Adrenal gland (tissue), 12 donors: ENCODE measurements around the gene CDCA7L. TPM values are rescaled to one million over a fixed set of nuclear protein-coding genes. Genes with fewer than 3 reads are reported as not detected.
"Not testable (repeated sequence)": the region's sequence is repeated elsewhere in the genome, so short reads cannot be mapped to it uniquely, and the experiment has no call there.

Experiments
- DNase-seq, 7 donors: peaks; one replicate each; pipeline ENCODE4 v3.0.0-alpha.2; 2019 to 2020
- H3K27ac ChIP-seq, 5 donors: fragments of 200-600 bp; sonication (generic) in 4 of 5; 1 replicate in 3 of 5; 2 replicates in 2 of 5; pipeline versions ENCODE4 v1.5.1 to v1.8.0; 2016 to 2020; ENCODE audit warnings: mild to moderate bottlenecking in 1 of 5
- H3K27me3 ChIP-seq: fragments of 200-600 bp; 2 replicates; pipeline ENCODE4 v1.8.0; 2021
- H3K36me3 ChIP-seq, 2 donors: fragments of 200-600 bp; replicated peaks in 1 of 2; 1 replicate in 1 of 2; 2 replicates in 1 of 2; pipeline versions ENCODE4 v1.5.1 to v1.8.0; 2018 to 2022
- H3K4me1 ChIP-seq, 2 donors: fragments of 200-600 bp; replicated peaks in 1 of 2; 1 replicate in 1 of 2; 2 replicates in 1 of 2; pipeline versions ENCODE4 v1.5.1 to v1.8.0; 2018 to 2021
- H3K4me3 ChIP-seq, 4 donors: fragments of 200-600 bp; sonication (generic) in 3 of 4; one replicate each; pipeline ENCODE4 v1.5.1; 2016 to 2018
- H3K9me3 ChIP-seq, 3 donors: fragments of 200-600 bp; sonication (generic) in 1 of 3; replicated peaks in 1 of 3; 1 replicate in 2 of 3; 2 replicates in 1 of 3; pipeline versions ENCODE4 v1.5.1 to v1.8.0; 2016 to 2021
- POLR2A ChIP-seq, 2 donors: fragments of 450-650 bp; IDR thresholded peaks; one replicate each; pipeline ENCODE4 v1.6.1; 2017; ENCODE audit warnings: antibody characterized with exemption in 2 of 2, mild to moderate bottlenecking in 2 of 2, moderate library complexity in 1 of 2
- WGBS, 4 donors: extraction: QIAGEN DNeasy Blood & Tissue Kit in 2 of 4; methylation state at CpG; one replicate each; pipeline versions ENCODE4 v1.1.5 to v1.1.7; 2013 to 2017; 5-methylcytosine and 5-hydroxymethylcytosine counted together
- intact Hi-C, 2 donors: fragments of 100-400 bp; cut with DNase I; formaldehyde crosslinking; loops; one replicate each; pipeline versions ENCODE4 v1.14.1 to v1.15.0; 2022 to 2023
- polyA plus RNA-seq, 3 donors: library from polyadenylated mRNA; stranded (reverse); fragments of 200-250 nt in 2 of 3; fragments of 350-450 nt in 1 of 3; fragmentation: Illumina TruSeq in 1 of 3; extraction: RNeasy Lipid Tissue Mini Kit (QIAGEN cat#74804) in 1 of 3; gene quantifications; one replicate each; pipeline ENCODE4 v1.2.3, GENCODE V29; 2013 to 2014
- total RNA-seq, 9 donors: library from RNA; depleted of rRNA in 4 of 9; stranded (reverse); fragments of >200 nt in 4 of 9; fragments of 120-200 nt in 1 of 9; fragmentation: NEBNext Ultra II Directional in 1 of 9; extraction: Animal tissue kit (Norgen Biotek cat#: 25700) in 1 of 9; gene quantifications; one replicate each; pipeline versions ENCODE4 v1.1.0 to v1.2.4, GENCODE V29; 2013 to 2023
- TF ChIP-seq, protein P1 (sequence below), 6 experiments: fragments of 450-650 bp in 4 of 6; fragments of 200-600 bp in 2 of 6; sonication (generic) in 1 of 6; IDR thresholded peaks; 1 replicate in 5 of 6; 2 replicates in 1 of 6; pipeline versions ENCODE4 v1.5.1 to v1.8.0; 2016 to 2021; ENCODE audit warnings: antibody characterized with exemption in 6 of 6, mild to moderate bottlenecking in 2 of 6, moderate library complexity in 1 of 6
- donor health status: healthy with polysubstance abuse.
- donor health status: Bipolar disorder and iron deficiency.
- donor health status: DM: yes; HTN: yes; CAD: no.
- donor health status: DM: no; HTN: no; CAD: no.
- donor health status: DM: no; HTN: no; CAD: no.
- donor health status: DM: yes; HTN: yes; CAD: no.

CDCA7L gene
- total and polyA plus RNA-seq, 12 donors: 0.88 to 12.4 (median 1.7) TPM

GRCh38 chr7:21934808-21935207 is 10.9 kb downstream of the CDCA7L start:
- no peaks in the 10 kb centered on the region for H3K36me3 ChIP-seq
- H3K4me1 ChIP-seq: no peaks in the 10 kb centered on the region
- DNase-seq: no peak
- TF ChIP-seq POLR2A (IDR thresholded peaks at IDR 0.05): no peak
- TF ChIP-seq, protein P1, sequence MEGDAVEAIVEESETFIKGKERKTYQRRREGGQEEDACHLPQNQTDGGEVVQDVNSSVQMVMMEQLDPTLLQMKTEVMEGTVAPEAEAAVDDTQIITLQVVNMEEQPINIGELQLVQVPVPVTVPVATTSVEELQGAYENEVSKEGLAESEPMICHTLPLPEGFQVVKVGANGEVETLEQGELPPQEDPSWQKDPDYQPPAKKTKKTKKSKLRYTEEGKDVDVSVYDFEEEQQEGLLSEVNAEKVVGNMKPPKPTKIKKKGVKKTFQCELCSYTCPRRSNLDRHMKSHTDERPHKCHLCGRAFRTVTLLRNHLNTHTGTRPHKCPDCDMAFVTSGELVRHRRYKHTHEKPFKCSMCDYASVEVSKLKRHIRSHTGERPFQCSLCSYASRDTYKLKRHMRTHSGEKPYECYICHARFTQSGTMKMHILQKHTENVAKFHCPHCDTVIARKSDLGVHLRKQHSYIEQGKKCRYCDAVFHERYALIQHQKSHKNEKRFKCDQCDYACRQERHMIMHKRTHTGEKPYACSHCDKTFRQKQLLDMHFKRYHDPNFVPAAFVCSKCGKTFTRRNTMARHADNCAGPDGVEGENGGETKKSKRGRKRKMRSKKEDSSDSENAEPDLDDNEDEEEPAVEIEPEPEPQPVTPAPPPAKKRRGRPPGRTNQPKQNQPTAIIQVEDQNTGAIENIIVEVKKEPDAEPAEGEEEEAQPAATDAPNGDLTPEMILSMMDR (IDR thresholded peaks at IDR 0.05): no peak
- H3K4me3 ChIP-seq: no peak overlapping the region
- no peaks in the 10 kb centered on the region for H3K27me3 ChIP-seq
- intact Hi-C loops: no loop called here
- H3K27ac ChIP-seq: no peak overlapping the region
- H3K9me3 ChIP-seq: no peaks in the 10 kb centered on the region

- 64 to 90% (median 84%) methylated on average over 3 of the region's 3 CpGs for WGBS, 4 donors
- H3K4me1 ChIP-seq, H3K27ac ChIP-seq, H3K9me3 ChIP-seq, H3K27me3 ChIP-seq, DNase-seq, H3K4me3 ChIP-seq, H3K36me3 ChIP-seq, intact Hi-C loops: not testable (repeated sequence)
These were observed 12.4 kb downstream of the CDCA7L start for GRCh38 chr7:21933293-21933692.

DNA sequence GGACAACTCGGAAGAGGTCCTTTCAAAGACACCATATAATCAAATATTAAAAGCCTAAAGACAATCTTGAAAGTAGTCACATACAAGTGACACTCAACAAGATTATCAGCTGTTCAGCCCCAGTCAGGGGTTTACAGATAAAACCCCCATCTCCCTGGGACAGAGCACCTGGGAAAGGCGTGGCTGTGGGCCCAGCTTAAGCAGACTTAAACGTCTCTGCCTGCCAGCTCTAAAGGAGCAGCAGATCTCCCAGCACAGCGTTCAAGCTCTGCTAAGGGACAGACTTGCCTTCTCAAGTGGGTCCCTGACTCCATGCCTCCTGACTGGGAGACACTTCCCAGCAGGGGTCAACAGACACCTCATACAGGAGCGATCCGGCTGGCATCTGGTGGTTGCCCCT is 18.0 kb downstream of the CDCA7L start:
- 83 to 88% (median 86%) methylated on average over 6 of the region's 6 CpGs for WGBS, 4 donors
- Histone ChIP-seq H3K4me3 (no peak overlapping the region), H3K27ac (no peak overlapping the region), H3K36me3 (no peaks in the 10 kb centered on the region), H3K9me3 (no peaks in the 10 kb centered on the region), H3K27me3 (no peaks in the 10 kb centered on the region), H3K4me1 (no peaks in the 10 kb centered on the region)
- DNase-seq: no peak
- TF ChIP-seq, protein P1 (IDR thresholded peaks at IDR 0.05): no peak
- TF ChIP-seq POLR2A (IDR thresholded peaks at IDR 0.05): no peak
- intact Hi-C loops: no loop called here

DNA sequence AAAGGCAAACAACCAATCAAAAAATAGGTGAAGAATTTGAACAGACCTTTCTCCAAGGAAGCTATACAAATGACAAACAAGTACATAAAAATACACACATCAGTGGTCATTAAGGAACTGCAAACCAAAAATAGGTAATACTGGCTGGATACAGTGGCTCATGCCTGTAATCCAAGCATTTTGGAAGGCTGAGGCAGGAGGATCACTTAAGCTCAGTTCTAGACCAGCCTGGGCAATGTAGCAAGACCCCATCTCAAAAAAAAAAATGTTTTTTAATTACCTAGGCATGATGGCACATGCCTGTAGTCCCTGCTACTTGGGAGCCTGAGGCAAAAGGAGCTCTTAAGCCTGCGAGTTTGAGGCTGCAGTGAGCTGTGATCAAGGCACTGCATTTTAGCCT is 19.3 kb downstream of the CDCA7L start:
- no peak for DNase-seq
- H3K27ac ChIP-seq: no peak overlapping the region
- intact Hi-C loops: no loop called here
- H3K9me3 ChIP-seq: no peaks in the 10 kb centered on the region
- H3K36me3 ChIP-seq: no peaks in the 10 kb centered on the region
- WGBS, 4 donors: 0 to 88% (median 84%) methylated on average over 1 of the region's 1 CpG
- H3K4me1 ChIP-seq: no peaks in the 10 kb centered on the region
- H3K27me3 ChIP-seq: no peaks in the 10 kb centered on the region
- H3K4me3 ChIP-seq: no peak overlapping the region
- TF ChIP-seq, protein P1 (IDR thresholded peaks at IDR 0.05): no peak
- no peak for TF ChIP-seq POLR2A (IDR thresholded peaks at IDR 0.05)

- intact Hi-C loops: no loop called here
- H3K9me3 ChIP-seq: no peaks in the 10 kb centered on the region
- TF ChIP-seq, protein P1 (IDR thresholded peaks at IDR 0.05): no peak
- no peak for TF ChIP-seq POLR2A (IDR thresholded peaks at IDR 0.05)
These were observed 22.0 kb downstream of the CDCA7L start for GRCh38 chr7:21923658-21924057.

More at GRCh38 chr7:21923658-21924057, 22.0 kb downstream of the CDCA7L start:
- Histone ChIP-seq H3K27ac (no peak overlapping the region), H3K4me1 (no peaks in the 10 kb centered on the region), H3K27me3 (no peaks in the 10 kb centered on the region), H3K36me3 (no peaks in the 10 kb centered on the region), H3K4me3 (no peak overlapping the region)
- DNase-seq: no peak
- 39 to 65% (median 58%) methylated on average over 2 of the region's 2 CpGs for WGBS, 4 donors
